ENCODE measurements around the gene PAXIP1.
A peak's percentile ranks its signal among the peaks of the same experiment; 100 is the strongest.
"Not testable (repeated sequence)": the region's sequence is repeated elsewhere in the genome, so short reads cannot be mapped to it uniquely, and the experiment has no call there.

PAXIP1 gene

GRCh38 chr7:154934353-154934952 is 68.5 kb downstream of the PAXIP1 start:
- DNase-seq, result not testable (repeated sequence)

- DNase-seq, result no peak
These were observed 71.0 kb downstream of the PAXIP1 start for GRCh38 chr7:154931906-154932305.

GRCh38 chr7:154929006-154929726 is 73.8 kb downstream of the PAXIP1 start:
- no peak for DNase-seq

GRCh38 chr7:154928136-154929005 is 74.6 kb downstream of the PAXIP1 start:
- DNase-seq, result peak; percentile 72

GRCh38 chr7:154927624-154928125 is 75.2 kb downstream of the PAXIP1 start:
- DNase-seq, result peak; percentile 73

- not testable (repeated sequence) for DNase-seq
These were observed 80.5 kb downstream of the PAXIP1 start for GRCh38 chr7:154922472-154922871.

GRCh38 chr7:154919344-154920225 is 83.3 kb downstream of the PAXIP1 start:
- DNase-seq, result no peak

- DNase-seq, result no peak
These were observed 84.2 kb downstream of the PAXIP1 start for GRCh38 chr7:154918741-154919140.

GRCh38 chr7:154918266-154918665 is 84.7 kb downstream of the PAXIP1 start:
- DNase-seq, result no peak

- DNase-seq, result no peak
These were observed 85.1 kb downstream of the PAXIP1 start for GRCh38 chr7:154917808-154918160.

GRCh38 chr7:154916856-154917807 is 85.8 kb downstream of the PAXIP1 start:
- DNase-seq, result no peak

- no peak for DNase-seq
These were observed 86.5 kb downstream of the PAXIP1 start for GRCh38 chr7:154916381-154916780.

- DNase-seq, result peak; percentile 38
These were observed 87.3 kb downstream of the PAXIP1 start for GRCh38 chr7:154915600-154915999.

- no peak for DNase-seq
These were observed 87.9 kb downstream of the PAXIP1 start for GRCh38 chr7:154914996-154915380.

- DNase-seq, result peak; percentile 53
These were observed 88.5 kb downstream of the PAXIP1 start for GRCh38 chr7:154914308-154914995.

- DNase-seq, result peak; percentile 98
These were observed 89.2 kb downstream of the PAXIP1 start for GRCh38 chr7:154913638-154914307.

GRCh38 chr7:154912871-154913637 is 89.9 kb downstream of the PAXIP1 start:
- no peak for DNase-seq

- DNase-seq, result no peak
These were observed 91.0 kb downstream of the PAXIP1 start for GRCh38 chr7:154911862-154912455.

- no peak for DNase-seq
These were observed 91.5 kb downstream of the PAXIP1 start for GRCh38 chr7:154911411-154911810.

All from activated CD8-positive, alpha-beta memory T cell treated with anti-CD3 and anti-CD28 coated beads, Interleukin-2, amount 50 U/mL, for 48 hours (primary cell).